ENCODE results near the gene AGBL4. TPM values are rescaled to one million over a fixed set of nuclear protein-coding genes. Genes with fewer than 3 reads are reported as not detected.
"Not testable (repeated sequence)": the region's sequence is repeated elsewhere in the genome, so short reads cannot be mapped to it uniquely, and the experiment has no call there.

The AGBL4 gene
- total RNA-seq, 1 donor from 2014 or later: 3.1 TPM

GRCh38 chr1:49307457-49307856 lies 716.3 kb downstream of the AGBL4 start:
- DNase-seq (ENCODE audit: low spot score): no peak

DNA sequence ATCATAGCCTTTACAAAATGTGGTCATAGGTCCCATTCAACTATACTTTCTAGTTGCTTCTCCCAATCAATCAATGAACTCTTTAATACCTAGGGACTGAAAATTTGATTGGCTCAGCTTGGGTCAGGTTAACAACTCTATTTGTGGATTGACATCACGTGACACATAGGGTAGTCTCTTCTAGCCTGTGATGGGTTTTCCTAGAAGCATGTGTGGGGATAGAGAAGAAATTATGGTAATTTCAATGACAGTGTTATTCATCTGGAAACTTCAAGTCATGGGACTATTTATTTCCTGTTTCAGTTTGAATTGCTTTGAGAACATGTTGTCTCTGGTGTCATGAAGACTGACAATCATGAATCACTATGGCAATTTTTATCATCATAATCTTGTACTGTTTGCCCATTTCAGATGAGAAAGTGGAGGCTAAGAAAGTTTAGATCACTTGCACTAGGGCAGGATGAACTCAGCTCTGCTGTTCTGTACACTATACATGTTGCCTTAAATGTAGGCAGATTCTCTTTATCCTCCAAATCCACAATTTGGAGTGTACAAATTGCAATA lies 717.2 kb downstream of the AGBL4 start:
- DNase-seq (ENCODE audit: low spot score): no peak

DNA sequence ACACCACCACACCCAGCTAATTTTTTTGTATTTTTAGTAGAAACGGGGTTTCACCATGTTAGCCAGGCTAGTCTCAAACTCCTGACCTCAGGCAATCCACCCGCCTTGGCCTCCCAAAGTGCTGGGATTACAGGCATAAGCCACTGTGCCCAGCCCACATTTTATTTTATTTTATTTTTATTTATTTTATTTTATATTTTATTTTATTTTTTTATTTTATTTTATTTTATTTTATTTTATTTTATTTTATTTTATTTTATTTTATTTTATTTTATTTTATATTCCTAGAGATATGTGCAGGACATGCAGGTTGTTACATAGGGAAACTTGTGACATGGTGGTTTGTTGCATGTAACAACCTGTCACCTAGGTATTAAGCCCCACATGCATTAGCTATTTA lies 721.4 kb downstream of the AGBL4 start:
- not testable (repeated sequence) for DNase-seq (ENCODE audit: low spot score)

DNA sequence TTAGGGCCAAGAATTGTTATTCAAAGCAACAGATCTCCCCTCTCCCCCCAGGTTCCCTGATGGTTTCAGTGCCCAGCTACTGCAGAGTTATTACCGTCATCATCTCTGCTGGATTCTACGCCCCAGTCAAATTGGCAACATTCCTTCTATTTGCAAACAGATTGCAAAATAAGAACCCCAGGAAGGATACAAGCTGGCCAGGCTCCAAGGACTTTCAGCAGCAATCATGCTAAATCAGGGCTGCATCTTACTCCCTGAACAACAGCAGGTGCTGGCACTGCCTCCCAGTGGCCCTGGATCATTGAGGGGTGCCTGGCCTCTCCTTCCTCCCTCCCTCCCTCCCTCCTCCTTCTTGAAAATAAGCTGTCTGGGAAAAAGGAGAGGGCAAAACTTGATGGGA lies 725.5 kb downstream of the AGBL4 start:
- no peak for DNase-seq (ENCODE audit: low spot score)

- no peak for DNase-seq (ENCODE audit: low spot score)
Measured at GRCh38 chr1:49297783-49298182, 726.0 kb downstream of the AGBL4 start.

- no peak for DNase-seq (ENCODE audit: low spot score)
Measured at GRCh38 chr1:49294539-49294938, 729.2 kb downstream of the AGBL4 start.

GRCh38 chr1:49293016-49293415 lies 730.7 kb downstream of the AGBL4 start:
- no peak for DNase-seq (ENCODE audit: low spot score)

DNA sequence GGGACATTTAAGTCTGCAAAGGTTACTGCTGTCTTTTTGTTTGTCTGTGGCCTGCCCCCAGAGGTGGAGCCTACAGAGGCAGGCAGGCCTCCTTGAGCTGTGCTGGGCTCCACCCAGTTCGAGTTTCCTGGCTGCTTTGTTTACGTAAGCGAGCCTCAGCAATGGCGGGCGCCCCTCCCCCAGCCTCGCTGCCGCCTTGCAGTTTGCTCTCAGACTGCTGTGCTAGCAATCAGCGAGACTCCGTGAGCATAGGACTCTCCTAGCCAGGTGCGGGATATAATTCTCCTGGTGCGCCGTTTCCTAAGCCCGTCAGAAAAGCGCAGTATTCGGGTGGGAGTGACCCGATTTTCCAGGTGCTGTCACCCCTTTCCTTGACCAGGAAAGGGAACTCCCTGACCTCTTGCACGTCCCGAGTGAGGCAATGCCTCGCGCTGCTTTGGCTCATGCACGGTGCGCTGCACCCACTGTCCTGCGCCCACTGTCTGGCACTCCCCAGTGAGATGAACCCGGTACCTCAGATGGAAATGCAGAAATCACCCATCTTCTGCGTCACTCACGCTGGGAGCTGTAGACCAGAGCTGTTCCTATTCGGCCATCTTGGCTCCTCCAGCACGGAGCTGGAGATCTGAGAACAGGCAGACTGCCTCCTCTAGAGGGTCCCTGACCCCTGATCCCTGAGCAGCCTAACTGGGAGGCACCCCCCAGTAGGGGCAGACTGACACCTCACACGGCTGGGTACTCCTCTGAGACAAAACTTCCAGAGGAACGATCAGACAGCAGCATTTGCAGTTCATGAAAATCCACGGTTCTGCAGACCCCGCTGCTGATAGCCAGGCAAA lies 766.3 kb downstream of the AGBL4 start:
- DNase-seq (ENCODE audit: low spot score): not testable (repeated sequence)

- DNase-seq (ENCODE audit: low spot score): no peak
Measured at GRCh38 chr1:49252917-49253316, 770.8 kb downstream of the AGBL4 start.

GRCh38 chr1:49251019-49251784 lies 772.6 kb downstream of the AGBL4 start:
- DNase-seq (ENCODE audit: low spot score): no peak

GRCh38 chr1:49240709-49241221 lies 783.0 kb downstream of the AGBL4 start:
- DNase-seq (ENCODE audit: low spot score): no peak

- no peak for DNase-seq (ENCODE audit: low spot score)
Measured at GRCh38 chr1:49234988-49235387, 788.8 kb downstream of the AGBL4 start.

DNA sequence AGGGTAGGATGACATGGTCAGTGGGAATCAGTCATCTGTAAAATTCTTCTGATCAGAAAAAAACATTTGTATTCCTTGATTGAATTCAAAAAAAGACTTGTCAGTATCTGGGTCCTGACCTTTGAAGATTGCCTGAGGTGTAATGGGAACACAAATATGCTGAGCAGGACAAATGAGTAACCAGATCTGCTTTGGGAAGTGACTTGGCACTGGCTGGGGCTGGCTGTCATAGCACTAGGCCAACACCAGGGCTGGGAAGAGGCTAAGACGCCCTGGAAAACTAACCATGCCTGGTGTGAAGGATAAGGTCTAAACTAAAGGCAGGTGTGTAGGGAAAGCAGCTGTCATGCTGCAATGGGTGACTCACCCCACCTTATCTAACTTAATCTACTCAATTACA lies 794.2 kb downstream of the AGBL4 start:
- DNase-seq (ENCODE audit: low spot score): no peak

DNA sequence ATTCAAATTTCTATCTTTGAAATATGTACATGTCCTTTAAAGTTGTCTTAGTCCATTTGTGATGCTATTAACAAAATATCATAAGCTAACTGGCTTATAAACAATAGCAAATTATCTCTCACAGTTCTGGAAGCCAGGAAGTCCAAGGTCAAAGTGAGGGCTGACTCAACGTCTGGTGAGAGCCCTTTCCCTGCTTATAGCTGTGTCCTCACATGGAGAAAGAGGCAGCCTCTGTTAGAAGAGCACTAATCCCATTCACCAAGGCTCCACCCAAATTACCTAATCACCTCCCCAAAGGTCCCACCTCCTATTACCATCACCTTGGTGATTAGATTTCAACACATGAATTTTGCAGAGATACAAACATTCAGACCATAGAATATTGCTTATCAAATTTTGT lies 797.0 kb downstream of the AGBL4 start:
- DNase-seq (ENCODE audit: low spot score): no peak

DNA sequence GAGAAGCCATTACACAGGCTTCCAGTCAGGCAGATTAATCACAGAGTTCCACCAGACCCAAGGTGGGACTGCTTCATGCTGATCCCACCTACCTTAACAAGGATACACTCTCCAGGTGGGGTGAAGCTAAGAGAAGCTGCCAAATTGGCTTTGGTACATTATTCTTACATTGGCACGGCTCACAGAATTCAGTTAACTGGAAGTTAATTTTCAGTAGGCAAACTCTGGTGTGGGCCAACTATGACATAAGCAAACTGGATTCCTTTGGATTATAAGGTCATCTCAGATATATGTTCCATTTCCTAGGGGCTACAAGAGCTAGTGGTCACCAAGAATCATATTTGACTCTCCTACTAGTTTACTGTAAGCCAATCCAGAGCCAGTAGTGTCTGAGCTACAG lies 798.3 kb downstream of the AGBL4 start:
- DNase-seq (ENCODE audit: low spot score): no peak

- DNase-seq (ENCODE audit: low spot score): no peak
Measured at GRCh38 chr1:49213301-49213700, 810.5 kb downstream of the AGBL4 start.

GRCh38 chr1:49208712-49209111 lies 815.0 kb downstream of the AGBL4 start:
- no peak for DNase-seq (ENCODE audit: low spot score)

DNA sequence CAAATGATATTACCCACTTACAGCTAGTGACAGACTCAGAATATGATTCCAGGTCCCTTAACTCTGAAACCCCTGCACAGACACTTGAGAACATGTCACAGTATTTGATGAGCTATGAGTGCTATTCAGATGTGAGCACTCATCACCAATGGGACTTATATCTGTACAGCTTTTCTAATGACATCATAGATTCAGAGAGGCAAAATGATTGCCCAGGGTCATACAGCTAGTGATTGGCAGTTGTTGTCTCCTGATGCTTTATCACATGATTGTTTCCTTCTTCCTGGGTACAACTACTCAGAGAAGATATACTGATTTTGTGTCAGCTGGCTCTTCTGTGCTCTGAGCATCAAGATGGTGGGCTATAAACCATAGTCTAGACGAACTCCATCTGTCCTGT lies 819.0 kb downstream of the AGBL4 start:
- no peak for DNase-seq (ENCODE audit: low spot score)

DNA sequence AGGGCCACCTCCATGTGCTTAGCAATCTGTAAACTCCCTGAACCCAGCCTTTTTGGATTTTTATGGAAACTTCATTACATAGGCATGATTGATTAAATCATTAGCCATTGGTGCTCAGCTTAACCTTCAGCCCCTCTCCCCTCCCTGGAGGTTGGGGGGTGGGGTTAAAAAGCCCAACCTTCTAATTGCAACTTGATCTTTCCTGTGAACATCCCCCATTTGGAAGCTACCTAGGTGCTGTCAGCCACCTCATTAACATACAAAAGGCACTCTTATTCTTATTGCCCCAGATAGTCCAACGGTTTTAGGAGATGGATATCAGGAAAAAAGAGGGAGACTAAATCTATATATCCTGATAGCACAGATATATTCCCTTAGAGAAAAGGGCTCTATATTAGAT lies 823.0 kb downstream of the AGBL4 start:
- no peak for DNase-seq (ENCODE audit: low spot score)

DNA sequence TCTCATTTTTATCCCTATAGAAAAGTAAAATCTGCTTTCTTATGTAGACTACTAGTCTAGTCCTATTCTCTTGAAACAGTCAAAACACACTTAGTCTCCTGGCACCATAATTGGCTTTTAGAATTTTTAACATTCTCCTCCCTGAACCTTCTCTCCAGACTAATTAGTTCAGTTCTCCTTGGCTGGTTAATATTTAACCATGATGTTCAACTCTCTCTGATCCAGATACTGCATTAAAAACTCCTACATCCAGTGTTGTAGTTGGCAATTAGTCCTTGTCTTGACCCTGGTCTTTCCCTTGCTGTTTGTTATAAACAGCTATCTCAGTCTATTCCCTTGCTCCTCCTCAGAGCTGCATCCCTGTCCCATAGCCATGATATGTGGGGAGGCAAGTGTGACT lies 824.2 kb downstream of the AGBL4 start:
- no peak for DNase-seq (ENCODE audit: low spot score)

DNA sequence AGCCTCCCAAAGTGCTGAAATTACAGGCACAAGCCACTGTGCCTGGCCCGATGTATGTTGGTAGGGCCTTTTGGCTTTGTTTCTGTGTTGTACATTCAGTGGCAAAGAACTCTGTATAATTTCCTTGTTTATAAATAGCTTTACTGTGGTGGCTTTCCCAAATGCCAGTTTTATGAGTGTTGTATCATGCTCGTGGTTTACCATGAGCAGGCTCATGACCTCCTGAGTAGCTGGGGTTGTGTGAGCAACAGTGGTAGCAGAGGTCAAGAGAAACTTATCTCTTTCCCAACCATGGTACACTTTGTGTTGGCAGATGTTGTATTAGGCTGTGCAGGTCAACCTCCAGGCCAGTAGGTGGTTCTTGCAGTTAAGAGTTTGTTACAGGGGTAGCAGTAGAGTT lies 826.7 kb downstream of the AGBL4 start:
- DNase-seq (ENCODE audit: low spot score): no peak

GRCh38 chr1:49190138-49190537 lies 833.6 kb downstream of the AGBL4 start:
- no peak for DNase-seq (ENCODE audit: low spot score)
